Stimulated activated CD4-positive, alpha-beta T cell treated with anti-CD3 and anti-CD28 coated beads, Interleukin-12 subunit alpha, Interleukin-12 subunit beta, amount 100 ng/mL, for 4 hours (primary cell): Measurements from ENCODE around the gene SEMA7A.
A peak's percentile ranks its signal among the peaks of the same experiment; 100 is the strongest.
"Not testable (repeated sequence)": the region's sequence is repeated elsewhere in the genome, so short reads cannot be mapped to it uniquely, and the experiment has no call there.

Experiments used
- DNase-seq: peaks from one replicate; pipeline ENCODE4 v3.0.0-alpha.2; 2020

Gene SEMA7A, protein sequence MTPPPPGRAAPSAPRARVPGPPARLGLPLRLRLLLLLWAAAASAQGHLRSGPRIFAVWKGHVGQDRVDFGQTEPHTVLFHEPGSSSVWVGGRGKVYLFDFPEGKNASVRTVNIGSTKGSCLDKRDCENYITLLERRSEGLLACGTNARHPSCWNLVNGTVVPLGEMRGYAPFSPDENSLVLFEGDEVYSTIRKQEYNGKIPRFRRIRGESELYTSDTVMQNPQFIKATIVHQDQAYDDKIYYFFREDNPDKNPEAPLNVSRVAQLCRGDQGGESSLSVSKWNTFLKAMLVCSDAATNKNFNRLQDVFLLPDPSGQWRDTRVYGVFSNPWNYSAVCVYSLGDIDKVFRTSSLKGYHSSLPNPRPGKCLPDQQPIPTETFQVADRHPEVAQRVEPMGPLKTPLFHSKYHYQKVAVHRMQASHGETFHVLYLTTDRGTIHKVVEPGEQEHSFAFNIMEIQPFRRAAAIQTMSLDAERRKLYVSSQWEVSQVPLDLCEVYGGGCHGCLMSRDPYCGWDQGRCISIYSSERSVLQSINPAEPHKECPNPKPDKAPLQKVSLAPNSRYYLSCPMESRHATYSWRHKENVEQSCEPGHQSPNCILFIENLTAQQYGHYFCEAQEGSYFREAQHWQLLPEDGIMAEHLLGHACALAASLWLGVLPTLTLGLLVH

DNA sequence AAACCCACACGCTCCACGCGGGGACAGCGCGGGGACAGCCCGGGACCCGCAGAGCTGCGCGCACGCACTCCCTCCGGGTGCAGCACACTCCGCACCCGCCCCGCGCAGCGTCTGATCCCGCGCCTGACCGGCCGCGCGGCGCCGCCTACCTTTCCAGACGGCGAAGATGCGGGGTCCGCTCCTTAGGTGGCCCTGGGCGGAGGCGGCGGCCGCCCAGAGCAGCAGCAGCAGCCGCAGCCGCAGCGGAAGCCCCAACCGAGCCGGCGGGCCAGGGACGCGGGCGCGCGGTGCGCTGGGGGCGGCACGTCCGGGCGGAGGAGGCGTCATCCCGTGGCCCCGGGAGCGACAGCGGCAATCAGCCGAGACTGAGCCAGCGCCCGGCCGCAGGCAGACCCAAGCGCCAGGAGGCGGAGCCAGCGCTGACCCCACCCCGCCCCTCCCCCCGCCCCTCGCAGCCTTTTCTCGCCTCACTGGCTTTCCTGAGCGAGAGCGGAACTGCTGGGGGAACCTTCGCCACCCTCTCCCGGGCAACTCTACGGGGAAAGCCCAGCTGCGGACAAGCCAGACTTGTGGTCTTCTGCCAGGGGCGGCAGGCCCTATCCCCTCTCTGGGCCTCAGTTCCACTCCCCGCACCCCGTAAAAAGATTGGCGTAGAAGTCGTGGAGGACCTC is at the start of gene SEMA7A:
TSS of gene SEMA7A (minus strand) at position 367 of the 671 bp plus-strand sequence. CDS start at position 327, 40 bp downstream.
- DNase-seq: peak; percentile 80

DNA sequence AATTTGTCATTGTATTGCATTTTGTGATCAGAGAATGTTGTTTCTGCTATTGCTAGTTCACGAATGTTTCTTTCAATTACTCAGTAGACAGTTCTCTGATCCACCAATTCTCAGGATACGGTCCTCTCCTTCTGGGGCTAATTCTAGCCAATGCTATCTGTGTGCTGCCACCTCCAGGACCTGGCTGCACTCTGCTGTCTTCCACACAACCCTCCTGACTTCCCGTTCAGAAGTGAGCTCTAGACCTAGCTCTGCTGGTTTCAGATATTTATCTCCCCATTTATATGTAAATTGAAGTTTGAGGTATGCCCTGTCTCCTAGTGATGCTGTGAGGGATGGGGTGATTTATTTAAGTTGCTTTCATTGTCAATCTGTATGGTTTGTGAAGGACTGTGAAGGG is 48.9 kb upstream of the SEMA7A start:
- DNase-seq: no peak

DNA sequence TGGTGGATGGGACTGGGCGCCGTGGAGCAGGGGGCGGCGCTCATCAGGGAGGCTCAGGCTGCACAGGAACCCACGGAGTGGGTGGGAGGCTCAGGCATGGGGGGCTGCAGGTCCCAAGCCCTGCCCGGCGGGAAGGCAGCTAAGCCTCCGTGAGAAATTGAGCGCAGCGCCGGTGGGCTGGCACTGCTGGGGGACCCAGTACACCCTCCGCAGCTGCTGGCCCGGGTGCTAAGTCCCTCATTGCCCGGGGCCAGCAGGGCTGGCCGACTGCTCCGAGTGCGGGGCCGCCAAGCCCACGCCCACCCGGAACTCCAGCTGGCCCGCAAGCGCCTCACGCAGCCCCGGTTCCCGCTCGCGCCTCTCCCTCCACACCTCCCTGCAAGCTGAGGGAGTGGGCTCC is 46.6 kb upstream of the SEMA7A start:
- DNase-seq: not testable (repeated sequence)

DNA sequence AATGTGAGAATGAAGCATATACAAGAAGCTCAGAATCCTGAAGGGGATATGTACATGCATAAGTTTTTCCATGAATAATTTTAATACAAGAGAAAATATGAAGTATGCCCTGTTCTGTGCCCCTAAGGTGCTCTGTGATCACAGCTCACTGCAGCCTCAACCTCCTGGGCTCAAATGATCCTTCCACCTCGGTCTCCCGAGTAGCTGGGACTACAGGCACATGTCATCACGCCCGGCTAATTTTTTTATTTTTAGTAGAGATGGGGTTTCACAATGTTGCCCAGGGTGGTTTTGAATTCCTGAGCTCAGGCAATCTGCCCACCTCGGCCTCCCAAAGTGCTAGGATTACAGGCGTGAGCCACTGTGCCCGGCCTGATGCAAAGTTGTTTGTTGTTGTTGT is 37.9 kb upstream of the SEMA7A start:
- not testable (repeated sequence) for DNase-seq

DNA sequence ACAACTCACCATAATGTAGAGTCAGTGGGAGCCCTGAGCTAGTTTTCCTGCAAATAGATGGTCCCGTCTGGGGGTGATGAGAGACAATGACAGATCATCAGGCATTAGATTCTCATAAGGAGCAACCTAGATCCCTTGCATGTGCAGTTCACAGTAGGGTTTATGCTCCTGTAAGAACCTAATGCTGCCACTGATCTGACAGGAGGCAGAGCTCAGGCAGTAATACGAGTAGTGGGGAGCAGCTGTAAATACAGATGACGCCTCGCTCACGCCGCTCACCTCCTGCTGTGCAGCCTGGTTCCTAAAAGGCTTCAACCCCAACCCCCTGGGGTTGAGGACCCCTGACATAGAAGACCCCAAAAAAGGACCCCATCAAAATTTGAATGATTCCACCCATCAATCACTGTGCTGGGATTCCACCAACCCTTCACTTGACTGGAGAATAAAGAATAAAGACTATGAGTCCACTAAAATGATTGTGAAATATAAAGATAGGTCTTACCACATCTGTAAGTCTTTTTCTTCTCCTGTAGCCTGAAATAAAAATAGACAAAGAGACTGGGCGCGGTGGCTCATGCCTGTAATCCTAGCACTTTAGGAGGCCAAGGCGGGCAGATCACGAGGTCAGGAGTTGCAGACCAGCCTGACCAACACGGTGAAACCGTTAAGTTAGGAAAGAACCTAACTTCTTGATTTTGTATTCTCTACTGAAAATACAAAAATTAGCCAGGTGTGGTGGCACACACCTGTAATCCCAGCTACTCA is 37.1 kb upstream of the SEMA7A start:
- no peak for DNase-seq

DNA sequence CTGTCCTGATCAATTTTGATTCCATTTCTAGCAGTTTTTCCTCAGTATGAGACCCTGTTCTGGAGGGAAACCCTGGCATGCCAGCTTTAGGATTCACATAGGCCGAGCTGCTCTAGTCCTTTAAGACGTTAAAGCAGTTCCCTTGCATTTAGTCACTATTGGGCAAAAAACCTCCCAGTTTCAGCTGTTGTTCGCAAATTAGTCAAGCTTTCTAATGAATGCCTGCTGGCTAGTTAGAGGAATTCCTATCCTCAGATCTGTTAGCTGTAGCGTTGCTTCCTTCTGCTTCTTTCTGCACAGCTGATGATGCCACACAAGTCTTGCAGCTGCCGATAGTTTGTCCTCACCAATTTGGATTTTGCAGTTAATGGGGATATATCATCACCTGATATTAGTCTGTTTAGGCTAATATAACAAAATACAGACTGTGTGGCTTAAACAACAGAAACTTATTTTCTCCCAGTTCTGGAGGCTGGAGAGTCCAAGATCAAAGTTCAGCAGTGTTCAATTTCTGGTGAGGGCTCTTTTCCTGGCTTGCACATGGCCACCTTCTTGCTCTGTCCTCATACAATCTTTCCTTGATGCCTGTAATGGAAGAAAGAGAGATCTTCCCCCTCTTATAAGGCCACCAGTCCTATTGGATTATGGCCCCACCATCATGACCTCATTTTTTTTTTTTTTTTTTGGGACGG is 34.7 kb upstream of the SEMA7A start:
- DNase-seq: no peak

DNA sequence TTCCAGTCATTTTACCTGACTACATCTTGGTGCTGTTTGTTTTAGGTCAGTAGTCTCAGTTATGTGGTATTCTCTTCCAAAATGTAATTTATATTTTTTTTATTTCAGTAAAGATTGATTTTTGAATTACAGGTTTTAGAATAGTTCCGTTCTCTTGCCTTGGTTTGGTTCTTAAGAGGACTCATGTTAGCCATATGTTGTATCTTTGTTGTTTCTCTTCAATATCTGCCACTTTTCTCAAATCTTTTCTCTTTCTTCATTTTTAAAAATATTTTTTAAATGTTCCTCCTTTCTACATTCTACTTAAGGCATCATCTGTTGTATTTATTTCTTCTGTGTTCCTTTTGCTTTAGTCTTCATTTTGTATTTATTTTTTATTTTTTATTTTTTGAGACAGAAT is 32.8 kb upstream of the SEMA7A start:
- DNase-seq: no peak

DNA sequence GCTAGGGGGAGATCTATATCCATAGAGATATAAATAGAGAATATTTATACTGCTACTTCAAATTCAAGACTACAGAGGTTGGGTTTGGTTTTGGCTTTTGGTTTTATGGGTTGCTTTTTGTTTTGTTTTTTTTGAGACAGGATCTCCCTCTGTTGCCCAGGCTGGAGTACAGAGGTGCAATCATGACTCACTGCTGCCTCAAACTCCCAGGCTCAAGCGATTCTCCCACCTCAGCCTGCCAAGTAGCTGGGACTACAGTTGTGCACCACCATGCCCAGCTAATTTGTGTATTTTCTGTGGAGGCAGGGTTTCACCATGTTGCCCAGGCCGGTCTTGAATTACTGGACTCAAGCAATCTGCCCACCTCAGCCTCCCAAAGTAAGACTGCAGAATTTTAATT is 31.1 kb upstream of the SEMA7A start:
- DNase-seq: no peak

DNA sequence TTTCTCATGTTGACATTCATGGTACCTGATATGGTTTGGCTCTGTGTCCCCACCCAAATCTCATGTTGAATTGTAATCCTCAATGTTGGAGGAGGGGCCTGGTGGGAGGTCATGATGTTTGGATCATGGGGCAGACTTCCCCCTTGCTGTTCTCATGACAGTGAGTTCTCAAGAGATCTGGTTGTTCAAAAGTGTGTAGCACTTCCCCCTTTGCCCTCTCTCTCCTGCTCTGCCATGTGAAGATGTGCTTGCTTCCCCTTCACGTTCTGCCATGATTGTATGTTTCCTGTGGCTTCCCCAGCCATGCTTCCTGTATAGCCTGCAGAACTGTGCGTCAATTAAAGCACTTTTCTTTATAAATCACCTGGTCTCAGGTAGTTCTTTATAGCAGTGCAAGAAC is 30.5 kb upstream of the SEMA7A start:
- DNase-seq: no peak

DNA sequence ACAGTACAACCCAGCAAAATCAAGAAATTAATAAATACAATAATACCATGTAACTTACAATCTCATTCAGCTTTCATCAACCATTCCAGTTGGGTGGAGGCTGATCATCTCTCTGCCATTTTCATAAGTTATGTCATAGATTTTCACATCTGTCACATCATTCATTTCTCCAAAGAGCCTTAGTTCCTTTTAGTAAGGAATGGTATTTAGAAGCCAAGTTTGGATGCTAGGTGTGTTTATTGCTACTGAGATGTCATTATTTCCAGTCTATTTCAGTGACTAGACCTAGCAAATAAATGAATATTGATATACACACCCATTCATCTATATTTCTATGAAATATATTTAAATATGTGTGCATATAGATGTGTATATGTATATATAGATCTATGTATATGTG is 29.9 kb upstream of the SEMA7A start:
- no peak for DNase-seq

DNA sequence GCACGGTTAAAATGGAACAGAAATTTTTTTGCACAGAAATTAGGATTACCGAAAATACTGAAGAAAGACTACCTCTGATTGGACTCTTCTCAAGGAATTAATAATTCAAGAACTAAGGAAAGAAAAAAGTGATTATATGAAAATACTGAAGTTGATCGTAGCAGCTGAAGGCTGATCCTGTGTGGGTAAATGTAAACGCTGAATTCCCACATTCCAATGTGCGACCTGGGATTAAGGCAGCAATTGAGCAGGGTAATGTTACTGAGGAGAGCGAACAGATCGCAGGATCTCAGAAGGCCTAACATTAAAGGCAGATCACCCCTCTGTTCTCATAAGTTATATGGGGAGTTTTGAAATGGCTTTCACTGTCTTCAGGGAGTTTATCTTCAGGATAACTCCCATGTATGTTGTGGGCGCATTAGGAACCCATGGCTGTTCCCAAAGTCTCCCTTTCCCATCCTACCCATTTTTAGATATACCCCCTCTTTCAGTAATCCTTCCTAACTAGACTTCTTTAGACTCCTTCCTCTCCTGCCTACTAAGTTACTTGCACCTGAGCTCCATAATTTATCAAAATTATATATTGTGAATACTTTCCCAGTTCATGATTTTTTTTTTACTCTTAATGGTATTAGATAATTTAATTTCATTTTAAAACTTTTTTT is 28.2 kb upstream of the SEMA7A start:
- no peak for DNase-seq

DNA sequence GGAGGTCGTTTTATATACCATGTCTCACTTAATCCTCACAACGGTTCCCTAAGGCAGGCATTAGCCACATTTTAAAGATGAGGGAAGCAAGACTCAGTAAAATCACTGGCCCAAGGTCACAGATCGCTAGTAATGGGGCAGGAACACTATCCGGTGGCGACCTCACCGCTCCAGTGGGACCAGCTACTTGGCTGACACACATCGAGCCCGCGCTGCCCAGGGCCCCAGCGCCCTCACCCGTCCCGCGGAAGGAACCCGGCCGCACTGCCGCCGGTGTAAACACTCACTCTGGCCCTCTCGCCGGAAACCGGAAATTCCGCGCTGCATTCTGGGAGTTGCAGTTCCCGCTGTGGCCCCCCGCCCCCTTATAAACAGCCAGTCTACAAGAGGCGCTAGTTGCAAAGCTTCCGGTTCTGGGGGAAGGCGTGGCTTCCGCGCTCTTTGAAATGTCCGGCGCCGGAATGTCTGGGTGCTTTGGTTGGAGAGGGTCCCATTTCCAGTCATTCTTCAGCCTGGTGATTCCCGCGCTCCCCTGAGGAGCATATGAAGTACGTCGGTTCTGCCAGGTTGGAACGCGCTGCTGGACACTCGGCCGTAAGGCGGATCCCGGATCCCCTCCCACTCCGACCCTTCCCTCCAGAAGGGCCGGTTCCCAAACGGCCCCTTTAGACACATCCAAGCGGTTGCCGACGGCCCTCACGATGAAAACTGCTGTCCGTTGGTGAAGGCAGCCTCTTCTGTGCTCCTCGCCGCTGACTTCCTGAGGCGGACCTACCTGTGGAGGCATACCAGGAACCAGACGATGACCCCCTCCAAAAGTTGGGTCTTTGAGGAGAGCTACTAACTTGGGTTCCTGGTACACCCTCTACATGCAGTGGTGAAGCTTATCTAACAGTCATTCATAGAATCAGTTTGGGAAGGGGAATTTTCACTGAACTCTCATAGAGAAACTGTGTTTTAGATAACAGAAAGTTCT is 27.4 kb upstream of the SEMA7A start, which contains the start of gene UBL7:
TSS of gene UBL7 (minus strand) at position 290 of the 976 bp plus-strand sequence. CDS start 2,293 bp downstream, outside the sequence.
- peak; percentile 94 for DNase-seq

DNA sequence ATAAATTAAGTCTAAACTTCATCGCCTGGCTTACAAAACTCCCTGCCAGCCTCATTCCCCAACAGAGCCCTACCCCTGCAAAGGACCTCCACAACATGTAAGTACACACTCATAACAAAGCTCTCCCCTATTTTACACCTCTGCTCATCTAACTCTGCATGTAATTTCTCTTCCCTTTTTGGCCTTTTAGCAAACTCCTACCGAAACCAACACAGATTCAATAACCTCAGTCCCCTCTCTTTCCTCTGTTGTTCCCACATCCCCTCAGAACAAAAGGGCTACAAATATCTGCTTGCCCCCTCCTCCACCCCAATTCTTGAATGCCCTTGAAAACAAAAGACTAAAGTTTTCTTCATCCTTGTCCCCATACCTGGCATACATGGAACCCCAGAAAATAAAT is 26.5 kb upstream of the SEMA7A start:
- DNase-seq: no peak

DNA sequence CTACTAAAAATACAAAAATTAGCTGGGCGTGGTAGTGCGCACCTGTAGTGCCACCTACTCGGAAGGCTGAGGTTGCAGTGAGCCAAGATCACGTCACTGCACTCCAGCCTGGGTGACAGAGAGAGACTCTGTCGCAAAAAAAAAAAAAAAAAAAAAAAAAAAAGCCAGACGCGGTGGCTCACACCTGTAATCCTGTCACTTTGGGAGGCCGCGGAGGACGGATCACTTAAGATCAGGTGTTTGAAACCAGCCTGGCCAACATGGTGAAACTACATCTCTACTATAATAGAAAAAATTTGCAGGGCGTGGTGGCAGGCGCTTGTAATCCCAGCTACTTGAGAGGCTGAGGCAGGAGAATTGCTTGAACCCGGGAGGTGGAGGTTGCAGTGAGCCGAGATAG is 26.0 kb upstream of the SEMA7A start:
- not testable (repeated sequence) for DNase-seq

DNA sequence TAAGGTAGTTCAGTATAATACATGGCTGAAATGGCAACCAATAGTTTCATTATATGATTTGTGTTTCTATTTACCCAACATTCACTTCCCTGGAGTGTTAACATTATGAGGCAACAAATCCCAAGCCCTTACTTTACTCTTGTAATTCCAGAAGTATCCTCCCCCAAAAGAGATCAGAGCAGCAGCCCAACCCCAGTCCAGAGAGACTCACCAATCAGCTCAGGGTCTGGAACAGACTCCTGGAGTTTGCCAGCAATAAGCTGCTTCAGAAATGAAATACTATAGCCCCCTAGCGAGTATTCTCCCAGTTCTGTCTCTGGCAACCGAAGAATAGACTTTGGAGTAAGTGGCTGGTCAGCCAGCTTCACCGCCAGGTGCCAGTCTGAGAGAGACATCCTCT is 24.7 kb upstream of the SEMA7A start:
- no peak for DNase-seq

DNA sequence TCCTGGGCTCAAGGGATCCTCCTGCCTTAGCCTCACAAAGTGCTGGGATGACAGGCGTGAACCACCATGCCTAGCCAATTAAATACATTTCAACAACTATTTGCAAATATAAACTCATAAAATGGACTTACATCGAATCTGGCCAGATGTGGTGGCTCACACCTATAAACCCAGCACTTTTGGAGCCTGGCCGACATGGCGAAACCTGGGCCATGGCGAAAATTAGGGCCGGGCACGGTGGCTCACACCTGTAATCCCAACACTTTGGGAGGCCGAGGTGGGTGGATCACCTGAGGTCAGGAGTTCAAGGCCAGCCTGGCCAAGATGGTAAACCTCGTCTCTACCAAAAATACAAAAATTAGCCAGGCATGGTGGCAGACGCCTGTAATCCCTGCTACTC is 23.3 kb upstream of the SEMA7A start:
- not testable (repeated sequence) for DNase-seq

DNA sequence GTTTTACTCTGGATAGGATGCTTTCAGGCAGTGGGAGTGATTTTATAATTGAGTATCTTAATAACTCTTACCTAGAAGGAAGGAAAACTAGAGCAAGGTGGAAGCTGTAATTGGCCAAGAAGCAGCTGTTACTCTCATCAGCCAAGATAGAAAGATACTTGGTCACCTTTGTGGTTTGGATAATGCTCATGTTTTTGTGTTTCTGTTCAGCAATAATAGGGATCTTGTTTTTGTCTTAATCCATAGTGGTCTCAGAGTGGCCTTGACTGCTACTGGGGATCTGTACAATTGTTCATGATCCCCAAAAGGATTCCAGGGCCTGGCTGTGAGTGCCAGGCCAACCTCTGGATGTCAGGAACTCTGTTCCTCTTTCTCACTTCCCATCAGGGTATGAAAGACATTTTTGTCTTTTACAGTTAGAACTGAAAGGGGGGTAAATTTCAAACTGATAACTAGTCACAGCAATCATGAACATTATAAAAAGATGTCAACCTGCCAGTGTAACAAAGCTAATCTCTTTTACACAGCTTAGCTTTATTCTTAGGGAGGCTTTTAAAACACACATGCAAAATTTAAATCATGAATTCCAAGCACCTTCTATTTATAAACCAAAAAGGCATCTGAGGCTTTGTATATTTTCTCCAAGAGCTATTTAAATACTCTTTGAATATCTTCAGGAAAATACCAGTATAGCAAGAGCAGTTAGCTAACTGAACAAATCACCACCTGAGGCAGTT is 21.2 kb upstream of the SEMA7A start:
- DNase-seq: no peak

DNA sequence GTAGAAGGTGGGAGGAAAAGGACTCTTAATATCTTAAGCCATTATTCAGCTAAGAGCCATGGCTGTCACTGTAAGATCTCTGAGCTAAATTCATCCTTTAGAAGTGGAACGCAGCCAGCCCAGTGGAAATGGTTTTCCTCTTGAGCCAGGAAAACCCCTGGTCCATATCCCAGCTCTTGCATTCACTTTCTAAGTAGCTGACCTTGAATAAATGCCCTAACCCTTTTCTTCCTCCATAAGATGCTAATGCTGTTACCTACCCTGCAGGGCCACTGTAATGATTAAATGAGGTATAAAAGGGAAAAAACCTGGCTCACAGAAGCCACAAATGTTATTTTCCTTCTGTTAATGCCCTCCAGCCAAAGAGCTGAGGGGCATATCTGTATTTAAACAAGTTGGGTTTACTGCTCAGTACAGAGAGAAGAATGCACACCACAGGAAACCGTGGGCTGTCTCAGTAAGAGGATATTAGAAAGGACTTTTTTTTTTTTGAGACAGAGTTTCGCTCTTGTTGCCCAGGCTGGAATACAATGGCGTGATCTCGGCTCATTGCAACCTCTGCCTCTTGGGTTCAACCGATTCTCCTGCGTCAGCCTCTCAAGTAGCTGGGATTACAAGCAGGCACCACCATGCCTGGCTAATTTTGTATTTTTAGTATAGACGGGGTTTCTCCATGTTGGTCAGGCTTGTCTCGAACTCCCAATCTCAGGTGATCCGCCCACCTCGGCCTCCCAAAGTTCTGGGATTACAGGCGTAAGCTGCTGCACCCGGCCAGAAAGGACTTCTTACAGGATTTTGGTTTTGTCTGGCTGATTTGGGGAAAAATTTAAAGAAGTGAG is 20.4 kb upstream of the SEMA7A start:
- DNase-seq: no peak
